Common myeloid progenitor, CD34-positive (primary cell): ENCODE results near the gene MAN2A2.

Source experiments
- CTCF ChIA-PET: fragments of 350-600 bp; sonication (Branson Sonifier 250); formaldehyde crosslinking; loops from one replicate; lab custom pipeline; 2021; ENCODE audit warnings: antibody characterized with exemption; lab: Charles Lee
- POLR2A ChIA-PET: fragments of 350-600 bp; sonication (Branson Sonifier 250); formaldehyde crosslinking; loops from one replicate; lab custom pipeline; 2021; ENCODE audit warnings: antibody characterized with exemption; lab: Charles Lee
- DNase-seq, 3 donors: peaks; one replicate each; pipeline versions ENCODE4 v3.0.0 to v3.0.0-alpha.2; 2013
- H3K27ac ChIP-seq, 2 experiments: 1 replicate in 1 of 2; 2 replicates in 1 of 2; pipeline ENCODE4 v1.7.0; 2013; ENCODE audit warnings: inconsistent platforms in 2 of 2, low read length in 2 of 2, mild to moderate bottlenecking in 2 of 2, low read depth in 1 of 2, moderate library complexity in 1 of 2; ENCODE audit not compliant: severe bottlenecking in 2 of 2, insufficient read depth in 1 of 2, poor library complexity in 1 of 2
- H3K27me3 ChIP-seq, 5 experiments: replicated peaks in 2 of 5; 1 replicate in 3 of 5; 2 replicates in 2 of 5; pipeline versions ENCODE4 v1.6.1 to v1.7.0; 2013; ENCODE audit warnings: low read length in 4 of 5, mild to moderate bottlenecking in 2 of 5, moderate library complexity in 2 of 5, inconsistent platforms in 1 of 5; ENCODE audit not compliant: insufficient read depth in 5 of 5, control insufficient read depth in 4 of 5
- H3K36me3 ChIP-seq, 4 experiments: 1 replicate in 2 of 4; 2 replicates in 2 of 4; pipeline versions ENCODE4 v1.6.1 to v1.7.0; 2013; ENCODE audit warnings: low read length in 3 of 4, control low read depth in 1 of 4, mild to moderate bottlenecking in 1 of 4; ENCODE audit not compliant: control insufficient read depth in 4 of 4, insufficient read depth in 4 of 4
- H3K4me1 ChIP-seq, 4 experiments: 1 replicate in 3 of 4; 2 replicates in 1 of 4; pipeline versions ENCODE4 v1.6.1 to v1.7.1; 2013; ENCODE audit warnings: low read length in 3 of 4, mild to moderate bottlenecking in 3 of 4, control low read depth in 1 of 4, inconsistent platforms in 1 of 4, moderate library complexity in 1 of 4; ENCODE audit not compliant: control insufficient read depth in 4 of 4, insufficient read depth in 4 of 4; ENCODE audit errors: control extremely low read depth in 1 of 4
- H3K4me3 ChIP-seq, 7 experiments: 1 replicate in 4 of 7; 2 replicates in 3 of 7; pipeline versions ENCODE4 v1.5.1 to v1.7.0; 2013; ENCODE audit warnings: mild to moderate bottlenecking in 7 of 7, low read length in 6 of 7, moderate library complexity in 6 of 7, inconsistent platforms in 2 of 7, low read depth in 2 of 7, control low read depth in 1 of 7; ENCODE audit not compliant: insufficient read depth in 4 of 7, control insufficient read depth in 1 of 7; ENCODE audit errors: extremely low read depth in 1 of 7
- H3K9me3 ChIP-seq, 5 experiments: 1 replicate in 4 of 5; 2 replicates in 1 of 5; pipeline versions ENCODE4 v1.6.1 to v1.7.1; 2013; ENCODE audit warnings: low read length in 4 of 5, mild to moderate bottlenecking in 2 of 5, inconsistent platforms in 1 of 5, low read depth in 1 of 5, moderate library complexity in 1 of 5; ENCODE audit not compliant: control insufficient read depth in 4 of 5, insufficient read depth in 2 of 5; ENCODE audit errors: control extremely low read depth in 1 of 5
- WGBS: methylation state at CpG from one replicate; pipeline ENCODE4 v1.1.5; 2013; ENCODE audit not compliant: insufficient coverage; 5-methylcytosine and 5-hydroxymethylcytosine counted together

Gene MAN2A2

DNA sequence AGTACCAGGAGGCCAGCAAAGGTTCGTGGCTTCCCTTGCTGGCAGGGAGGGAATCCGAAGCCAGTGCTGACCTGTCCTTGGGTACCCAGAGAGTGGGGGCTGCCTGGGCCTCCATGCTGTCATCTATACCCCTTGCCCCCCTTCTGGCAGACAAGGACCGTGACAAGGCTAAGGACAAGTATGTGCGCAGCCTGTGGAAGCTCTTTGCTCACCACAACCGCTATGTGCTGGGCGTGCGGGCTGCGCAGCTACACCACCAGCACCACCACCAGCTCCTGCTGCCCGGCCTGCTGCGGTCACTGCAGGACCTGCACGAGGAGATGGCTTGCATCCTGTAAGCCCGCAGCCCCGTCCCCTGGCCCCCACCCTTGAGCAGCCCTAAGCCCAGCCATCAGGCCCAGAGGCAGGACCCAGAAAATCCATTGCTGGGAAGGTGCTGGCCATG is 16.0 kb upstream of the MAN2A2 start:
- no peak for DNase-seq
- Histone ChIP-seq H3K36me3 (peaks cover 13 to 65% (median 41%) of the 10 kb centered on the region in 4 experiments), H3K9me3 (no peaks in the 10 kb centered on the region), H3K27ac (peak overlapping the region in 1 of 2 experiments; percentile 3), H3K4me3 (peak overlapping the region in 1 of 7 experiments; percentile 86), H3K4me1 (peaks cover 0 to 44% (median 40%) of the 10 kb centered on the region in 4 experiments), H3K27me3 (no peaks in the 10 kb centered on the region)
- ChIA-PET POLR2A (no interaction called here), CTCF (interaction anchor here (1.1 to 3.9 kb wide), 11 partner anchors 9 to 238 kb away, joined by 3 to 35 read pairs (median 14); partner anchors contain the start of gene HDDC3)
- WGBS, result 95% methylated on average over 13 of the region's 13 CpGs

DNA sequence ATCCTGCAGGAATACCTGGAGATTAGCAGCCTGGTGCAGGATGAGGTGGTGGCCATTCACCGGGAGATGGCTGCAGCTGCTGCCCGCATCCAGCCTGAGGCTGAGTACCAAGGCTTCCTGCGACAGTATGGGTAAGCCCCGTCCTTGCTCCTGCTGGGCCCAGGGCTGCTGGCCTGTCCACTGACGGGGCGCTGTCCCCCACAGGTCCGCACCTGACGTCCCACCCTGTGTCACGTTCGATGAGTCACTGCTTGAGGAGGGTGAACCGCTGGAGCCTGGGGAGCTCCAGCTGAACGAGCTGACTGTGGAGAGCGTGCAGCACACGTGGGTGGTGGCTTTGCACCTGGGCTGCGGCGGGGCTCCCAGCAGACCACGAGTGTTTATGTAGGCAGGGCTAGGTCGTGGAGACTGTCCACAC is 13.8 kb upstream of the MAN2A2 start:
- Histone ChIP-seq H3K4me3 (no peak overlapping the region), H3K9me3 (no peaks in the 10 kb centered on the region), H3K27ac (no peak overlapping the region), H3K4me1 (peaks cover 0 to 27% (median 23%) of the 10 kb centered on the region in 4 experiments), H3K36me3 (peaks cover 20 to 77% (median 54%) of the 10 kb centered on the region in 4 experiments), H3K27me3 (no peaks in the 10 kb centered on the region)
- WGBS, result 90% methylated on average over 15 of the region's 18 CpGs
- POLR2A ChIA-PET, result no interaction called here
- CTCF ChIA-PET, result interaction anchor here (1.2 to 1.7 kb wide), 7 partner anchors 12 to 128 kb away, joined by 3 to 5 read pairs (median 3); partner anchors contain the start of gene HDDC3
- DNase-seq, result no peak

DNA sequence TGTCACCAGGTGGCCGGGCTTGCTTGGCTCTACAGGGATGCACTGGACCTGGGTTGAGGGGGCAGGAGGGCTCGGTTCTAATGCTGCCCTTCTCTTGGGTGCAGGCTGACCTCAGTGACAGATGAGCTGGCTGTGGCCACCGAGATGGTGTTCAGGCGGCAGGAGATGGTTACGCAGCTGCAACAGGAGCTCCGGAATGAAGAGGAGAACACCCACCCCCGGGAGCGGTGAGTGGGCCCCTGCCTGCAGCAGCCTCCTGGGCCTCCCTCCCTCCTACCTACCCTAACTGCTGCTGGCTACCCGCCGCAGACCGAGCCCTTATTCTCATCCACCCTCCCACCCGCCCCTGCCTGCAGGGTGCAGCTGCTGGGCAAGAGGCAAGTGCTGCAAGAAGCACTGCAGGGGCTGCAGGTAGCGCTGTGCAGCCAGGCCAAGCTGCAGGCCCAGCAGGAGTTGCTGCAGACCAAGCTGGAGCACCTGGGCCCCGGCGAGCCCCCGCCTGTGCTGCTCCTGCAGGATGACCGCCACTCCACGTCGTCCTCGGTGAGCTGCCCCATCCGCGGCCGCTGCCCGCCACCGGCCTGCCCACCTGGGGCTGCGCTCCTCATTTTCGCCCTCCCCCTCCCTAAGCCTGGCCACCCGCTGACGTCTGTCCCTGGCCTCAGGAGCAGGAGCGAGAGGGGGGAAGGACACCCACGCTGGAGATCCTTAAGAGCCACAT is 13.2 kb upstream of the MAN2A2 start:
- H3K9me3 ChIP-seq, result no peaks in the 10 kb centered on the region
- H3K27me3 ChIP-seq, result no peaks in the 10 kb centered on the region
- CTCF ChIA-PET, result interaction anchor here (1.1 to 1.6 kb wide), 4 partner anchors 11 to 72 kb away, joined by 3 to 5 read pairs (median 3); partner anchors contain the start of gene HDDC3
- H3K27ac ChIP-seq, result no peak overlapping the region
- peaks cover 0 to 24% (median 18%) of the 10 kb centered on the region in 4 experiments for H3K4me1 ChIP-seq
- H3K36me3 ChIP-seq, result peaks cover 20 to 80% (median 58%) of the 10 kb centered on the region in 4 experiments
- WGBS, result 97% methylated on average over 25 of the region's 31 CpGs
- no peak for DNase-seq
- no peak overlapping the region for H3K4me3 ChIP-seq
- POLR2A ChIA-PET, result no interaction called here

DNA sequence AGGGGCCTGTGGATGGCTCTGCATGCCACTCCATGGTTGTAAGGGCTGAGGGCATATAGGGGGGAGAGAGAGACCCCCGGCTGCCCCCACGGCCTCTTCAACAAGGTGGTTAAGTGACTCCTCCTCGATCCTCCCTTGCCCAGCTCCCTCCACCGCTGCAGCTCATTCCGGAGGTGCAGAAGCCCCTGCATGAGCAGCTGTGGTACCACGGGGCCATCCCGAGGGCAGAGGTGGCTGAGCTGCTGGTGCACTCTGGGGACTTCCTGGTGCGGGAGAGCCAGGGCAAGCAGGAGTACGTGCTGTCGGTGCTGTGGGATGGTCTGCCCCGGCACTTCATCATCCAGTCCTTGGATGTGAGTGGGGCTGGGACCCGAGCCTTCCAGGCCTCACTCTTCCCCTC is 12.3 kb upstream of the MAN2A2 start:
- DNase-seq, result no peak
- H3K4me3 ChIP-seq, result no peak overlapping the region
- ChIA-PET POLR2A (no interaction called here), CTCF (interaction anchor here (1.1 to 1.2 kb wide), 2 partner anchors 10 to 73 kb away, joined by 3 to 5 read pairs; no protein-coding TSS in a partner anchor)
- no peaks in the 10 kb centered on the region for H3K27me3 ChIP-seq
- WGBS, result 97% methylated on average over 11 of the region's 12 CpGs
- H3K36me3 ChIP-seq, result peaks cover 20 to 90% (median 66%) of the 10 kb centered on the region in 4 experiments
- no peaks in the 10 kb centered on the region for H3K9me3 ChIP-seq
- H3K4me1 ChIP-seq, result peaks cover 0 to 15% (median 8%) of the 10 kb centered on the region in 4 experiments
- no peak overlapping the region for H3K27ac ChIP-seq

DNA sequence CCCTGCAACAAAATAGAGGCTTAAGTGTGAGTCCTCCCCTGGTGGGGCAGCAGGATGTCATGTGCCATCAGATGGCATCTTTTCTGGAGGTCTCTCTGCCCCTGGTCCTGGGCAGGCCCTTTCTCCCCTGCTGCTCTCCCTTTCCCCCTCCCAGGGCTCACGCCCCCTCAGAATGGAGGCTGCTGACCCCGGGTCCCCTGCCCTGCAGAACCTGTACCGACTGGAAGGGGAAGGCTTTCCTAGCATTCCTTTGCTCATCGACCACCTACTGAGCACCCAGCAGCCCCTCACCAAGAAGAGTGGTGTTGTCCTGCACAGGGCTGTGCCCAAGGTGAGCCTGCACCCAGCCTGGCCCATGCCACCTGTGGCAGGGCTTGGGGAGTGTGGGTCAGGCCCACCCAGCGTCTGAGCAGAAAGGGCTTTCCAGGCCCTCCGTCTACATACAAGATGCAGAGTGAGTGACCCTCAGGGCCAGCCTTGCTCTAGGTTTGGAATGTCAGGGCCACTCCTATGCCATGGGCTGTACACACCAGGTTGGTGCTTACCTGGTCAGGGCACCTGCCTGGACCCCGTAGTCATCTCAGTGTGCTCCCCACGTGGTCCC is 11.7 kb upstream of the MAN2A2 start:
- Histone ChIP-seq H3K27me3 (no peaks in the 10 kb centered on the region), H3K36me3 (peaks cover 20 to 91% (median 68%) of the 10 kb centered on the region in 4 experiments), H3K4me3 (no peak overlapping the region), H3K9me3 (no peaks in the 10 kb centered on the region), H3K27ac (no peak overlapping the region), H3K4me1 (peaks cover 0 to 9% (median 2%) of the 10 kb centered on the region in 4 experiments)
- ChIA-PET POLR2A (no interaction called here), CTCF (interaction anchor here (1.1 kb wide), 1 partner anchor 9 kb away, joined by 3 read pairs; no protein-coding TSS in a partner anchor)
- DNase-seq, result no peak
- WGBS, result 98% methylated on average over 6 of the region's 8 CpGs

DNA sequence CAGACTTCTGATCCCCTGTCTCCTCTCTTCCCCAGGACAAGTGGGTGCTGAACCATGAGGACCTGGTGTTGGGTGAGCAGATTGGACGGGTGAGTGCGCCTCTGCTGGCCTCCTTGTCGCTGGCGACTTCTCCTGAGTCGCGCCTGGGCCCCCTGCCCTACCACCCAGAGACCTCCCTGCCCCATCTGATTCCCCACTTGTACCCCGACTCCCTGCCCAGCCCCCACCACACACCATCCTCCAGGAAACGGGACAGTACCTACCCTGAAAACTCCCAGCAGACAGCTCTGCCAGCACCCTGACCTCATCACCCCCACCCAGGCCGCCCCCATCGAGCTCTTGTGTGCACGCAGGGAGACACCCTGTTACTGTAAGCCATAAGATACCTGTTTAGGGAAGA is 11.1 kb upstream of the MAN2A2 start:
- Histone ChIP-seq H3K36me3 (peaks cover 15 to 87% (median 65%) of the 10 kb centered on the region in 4 experiments), H3K9me3 (no peaks in the 10 kb centered on the region), H3K27me3 (no peaks in the 10 kb centered on the region), H3K4me1 (peaks cover 0 to 3% (median 0%) of the 10 kb centered on the region in 4 experiments), H3K4me3 (no peak overlapping the region), H3K27ac (no peak overlapping the region)
- DNase-seq, result no peak
- 100% methylated on average over 2 of the region's 11 CpGs for WGBS
- POLR2A ChIA-PET, result no interaction called here
- CTCF ChIA-PET, result interaction anchor here (2.2 to 16.2 kb wide), 2 partner anchors 11 to 41 kb away, joined by 6 to 258 read pairs; partner anchors contain the start of genes HDDC3, MAN2A2 and UNC45A
